Vagina (tissue), 2 donors: ENCODE measurements around the gene ZNF519.
"Not testable (repeated sequence)": the region's sequence is repeated elsewhere in the genome, so short reads cannot be mapped to it uniquely, and the experiment has no call there.

Experiments
- CTCF ChIP-seq, 3 experiments: fragments of 450-650 bp in 2 of 3; fragments of 200-600 bp in 1 of 3; sonication (generic) in 1 of 3; IDR thresholded peaks; one replicate each; pipeline ENCODE4 v1.5.1; 2017 to 2019; ENCODE audit warnings: antibody characterized with exemption in 3 of 3, mild to moderate bottlenecking in 2 of 3, moderate library complexity in 2 of 3
- POLR2A ChIP-seq, 2 donors: fragments of 450-650 bp; IDR thresholded peaks; one replicate each; pipeline ENCODE4 v1.6.1; 2017; ENCODE audit warnings: antibody characterized with exemption in 2 of 2, mild to moderate bottlenecking in 2 of 2, moderate library complexity in 2 of 2
- POLR2AphosphoS5 ChIP-seq, 2 donors: sonication (generic); formaldehyde crosslinking; IDR thresholded peaks; one replicate each; pipeline ENCODE4 v1.9.0; 2017; ENCODE audit warnings: antibody characterized with exemption in 2 of 2, mild to moderate bottlenecking in 2 of 2, low read depth in 1 of 2; ENCODE audit not compliant: insufficient read depth in 1 of 2

DNA sequence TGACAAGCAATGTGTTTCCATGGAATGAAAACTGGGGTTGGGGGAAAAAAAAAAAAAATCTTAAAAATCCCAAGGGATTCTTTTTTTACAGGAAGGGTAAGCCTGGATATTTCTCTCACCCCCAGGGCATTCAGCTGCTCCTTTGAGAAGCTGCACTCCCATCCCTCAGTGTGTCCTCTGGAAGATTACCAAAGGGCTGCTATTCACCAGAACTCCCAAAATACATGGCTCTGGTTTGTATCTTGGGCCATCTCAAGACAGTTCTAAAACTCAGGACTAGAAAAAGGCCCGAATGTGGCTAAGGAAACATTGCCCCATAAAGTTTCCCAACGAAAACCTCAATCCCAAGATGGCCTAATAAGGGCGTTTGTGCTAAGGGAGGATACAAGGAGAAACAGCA is 1.4 kb downstream of the ZNF519 start:
- not testable (repeated sequence) for TF ChIP-seq CTCF (IDR thresholded peaks at IDR 0.05); POLR2AphosphoS5 (IDR thresholded peaks at IDR 0.05; ENCODE audit: insufficient read depth in 1 of 2, low read depth in 1 of 2); POLR2A (IDR thresholded peaks at IDR 0.05)
